GM12878 (cell line): ENCODE data around the gene ADGRG4. TPM values are rescaled to one million over a fixed set of nuclear protein-coding genes. Genes with fewer than 3 reads are reported as not detected.

Source experiments
- ATAC-seq: fragments of 200-7000 bp; cut with Tn5 transposase; 3 replicates; pipeline ENCODE4 v1.9.1; 2020; ENCODE audit warnings: mild to moderate bottlenecking, moderate library complexity
- BruUV-seq: library from RNA; stranded (reverse); fragments of 400-500 nt; replicated peaks from 2 replicates; lab custom pipeline; 2021; lab: Mats Ljungman, UMichigan
- CTCF ChIA-PET: fragments of 300-600 bp; sonication (Branson Sonifier 250); formaldehyde crosslinking; extraction: SDS; loops from one replicate; lab custom pipeline; 2021; ENCODE audit warnings: inconsistent platforms; lab: Yijun Ruan, JAX
- POLR2A ChIA-PET: fragments of 350-600 bp; formaldehyde crosslinking; extraction: SDS; loops from one replicate; lab custom pipeline; 2021; ENCODE audit warnings: inconsistent platforms; lab: Charles Lee
- RAD21 ChIA-PET: fragments of 300-600 bp; sonication (Branson Sonifier 250); formaldehyde crosslinking; loops from one replicate; lab custom pipeline; 2023; ENCODE audit warnings: antibody characterized with exemption; ENCODE audit not compliant: unreplicated experiment; lab: Charles Lee
- SMC1A ChIA-PET: fragments of 300-600 bp; sonication (Branson Sonifier 250); formaldehyde crosslinking; loops from one replicate; lab custom pipeline; 2023; ENCODE audit not compliant: unreplicated experiment, uncharacterized antibody; lab: Charles Lee
- DNase-seq: peaks from one replicate; pipeline ENCODE4 v3.0.0-alpha.2; 2011; ENCODE audit warnings: low read depth, low spot score
- FAIRE-seq: peaks from 3 replicates; lab custom pipeline; 2011; peaks lifted over from hg19 to GRCh38; lab: Jason Lieb, UNC
- H2AFZ ChIP-seq: 2 replicates; pipeline ENCODE4 v1.6.0; 2011; ENCODE audit warnings: low read depth, low read length, control low read depth; ENCODE audit not compliant: control insufficient read depth
- H3K27ac ChIP-seq: 2 replicates; pipeline ENCODE4 v1.5.1; 2011; ENCODE audit warnings: control low read depth; ENCODE audit not compliant: control insufficient read depth, insufficient read depth
- H3K27me3 ChIP-seq, 2 experiments: replicated peaks in 1 of 2; 2 replicates each; pipeline versions ENCODE4 v1.6.0 to v1.6.1; 2011; ENCODE audit warnings: low read length in 1 of 2; ENCODE audit not compliant: control insufficient read depth in 2 of 2, insufficient read depth in 2 of 2
- H3K36me3 ChIP-seq, 2 experiments: 2 replicates each; pipeline ENCODE4 v1.5.1; 2011; ENCODE audit warnings: low read length in 1 of 2; ENCODE audit not compliant: control insufficient read depth in 2 of 2, insufficient read depth in 2 of 2
- H3K4me1 ChIP-seq: 2 replicates; pipeline ENCODE4 v1.6.1; 2011; ENCODE audit warnings: mild to moderate bottlenecking, low read length, moderate library complexity, mixed read lengths; ENCODE audit not compliant: control insufficient read depth, insufficient read depth
- H3K4me2 ChIP-seq: 2 replicates; pipeline ENCODE4 v1.6.0; 2011; ENCODE audit warnings: control low read depth; ENCODE audit not compliant: control insufficient read depth, insufficient read depth
- H3K4me3 ChIP-seq: fragments of 200-600 bp; sonication (generic); 2 replicates; pipeline ENCODE4 v1.5.1; 2016
- H3K79me2 ChIP-seq: 2 replicates; pipeline ENCODE4 v1.6.0; 2011; ENCODE audit warnings: low read length; ENCODE audit not compliant: control insufficient read depth, insufficient read depth
- H3K9ac ChIP-seq: 2 replicates; pipeline ENCODE4 v1.8.0; 2011; ENCODE audit warnings: low read length, control low read depth, mixed read lengths; ENCODE audit not compliant: control insufficient read depth, insufficient read depth
- H3K9me3 ChIP-seq: replicated peaks from 3 replicates; pipeline ENCODE4 v1.5.1; 2011; ENCODE audit warnings: mild to moderate bottlenecking, low read length; ENCODE audit not compliant: control insufficient read depth, insufficient read depth
- H4K20me1 ChIP-seq: 2 replicates; pipeline ENCODE4 v1.6.0; 2011; ENCODE audit not compliant: control insufficient read depth, insufficient read depth
- CBFB ChIP-seq: IDR thresholded peaks from 2 replicates; pipeline ENCODE4 v1.6.1; 2016; ENCODE audit warnings: antibody characterized with exemption, low read depth
- CHD1 ChIP-seq: IDR thresholded peaks from 2 replicates; pipeline ENCODE4 v1.6.1; 2012; ENCODE audit warnings: low read depth, low read length, improper control_type of control experiment
- CREM ChIP-seq: IDR thresholded peaks from 2 replicates; pipeline ENCODE4 v1.6.1; 2014; ENCODE audit warnings: antibody characterized with exemption, low read depth
- E4F1 ChIP-seq: fragments of 450-650 bp; IDR thresholded peaks from 2 replicates; pipeline ENCODE4 v1.6.1; 2018; ENCODE audit warnings: borderline replicate concordance, mild to moderate bottlenecking; ENCODE audit not compliant: partially characterized antibody
- ETV6 ChIP-seq, 2 experiments: fragments of 450-650 bp in 1 of 2; IDR thresholded peaks in 1 of 2; conservative IDR thresholded peaks in 1 of 2; 2 replicates each; pipeline ENCODE4 v1.6.1; 2014; ENCODE audit warnings: antibody characterized with exemption in 1 of 2, borderline replicate concordance in 1 of 2, low read depth in 1 of 2, mild to moderate bottlenecking in 1 of 2, moderate library complexity in 1 of 2
- IKZF2 ChIP-seq, 2 experiments: fragments of 450-650 bp; IDR thresholded peaks; 2 replicates each; pipeline ENCODE4 v1.6.1; 2017; ENCODE audit warnings: mild to moderate bottlenecking in 2 of 2, moderate library complexity in 2 of 2
- MYB ChIP-seq: fragments of 150-350 bp; IDR thresholded peaks from 2 replicates; pipeline ENCODE4 v1.6.1; 2014; ENCODE audit warnings: mild to moderate bottlenecking, low read depth, low read length, borderline replicate concordance
- POLR2AphosphoS5 ChIP-seq: IDR thresholded peaks from 2 replicates; pipeline ENCODE4 v1.6.1; 2011; ENCODE audit warnings: mild to moderate bottlenecking, low read length, inconsistent platforms
- SMAD1 ChIP-seq: fragments of 450-650 bp; IDR thresholded peaks from 2 replicates; pipeline ENCODE4 v1.6.1; 2018; ENCODE audit warnings: mild to moderate bottlenecking, low read depth; ENCODE audit not compliant: partially characterized antibody
- SPI1 ChIP-seq: IDR thresholded peaks from 2 replicates; pipeline ENCODE4 v1.6.1; 2011; ENCODE audit warnings: low read depth, mild to moderate bottlenecking, low read length, moderate library complexity, borderline replicate concordance; ENCODE audit not compliant: insufficient read depth
- TCF12 ChIP-seq: IDR thresholded peaks from 2 replicates; pipeline ENCODE4 v1.6.1; 2011; ENCODE audit warnings: low read depth, mild to moderate bottlenecking, low read length
- USF2 ChIP-seq: IDR thresholded peaks from 2 replicates; pipeline ENCODE4 v1.6.1; 2011; ENCODE audit warnings: low read depth, low read length, improper control_type of control experiment, borderline replicate concordance
- YBX1 ChIP-seq: fragments of 450-650 bp; IDR thresholded peaks from 2 replicates; pipeline ENCODE4 v1.6.1; 2016; ENCODE audit warnings: antibody characterized with exemption
- WGBS: methylation state at CpG from one replicate; pipeline ENCODE4 v1.1.6; 2016; ENCODE audit warnings: low lambda C conversion rate; ENCODE audit not compliant: insufficient replicate concordance, insufficient coverage; ENCODE audit errors: missing lambda C conversion rate; 5-methylcytosine and 5-hydroxymethylcytosine counted together
- in situ Hi-C: fragments of 300-500 bp; cut with MboI; formaldehyde crosslinking; loops from 9 replicates; pipeline ENCODE4 v1.14.3; 2018; ENCODE audit warnings: mixed read lengths
- intact Hi-C: fragments of 100-400 bp; cut with micrococcal nuclease; formaldehyde crosslinking; loops from one replicate; pipeline ENCODE4 v1.14.2; 2022; ENCODE audit not compliant: unreplicated experiment
- polyA plus RNA-seq, 11 experiments: library from polyadenylated mRNA; depleted of rRNA in 4 of 11; unstranded in 6 of 11; stranded (reverse) in 5 of 11; fragments of >200 nt; fragmentation: Nextera tagmentation in 4 of 11; fragmentation: Illumina TruSeq in 1 of 11; extraction: Ambion mirVana in 4 of 11; extraction: Trizol in 1 of 11; gene quantifications; 1 replicate in 1 of 11; 2 replicates in 10 of 11; pipeline versions ENCODE4 v1.2.1 to v1.2.3, GENCODE V29; 2011 to 2016; ENCODE audit warnings: inconsistent platforms in 2 of 11, missing spikeins in 2 of 11, low read depth in 1 of 11
- total RNA-seq, 4 experiments: library from RNA; depleted of rRNA in 3 of 4; stranded (reverse); fragments of >200 nt in 3 of 4; fragmentation: Illumina TruSeq in 1 of 4; extraction: Trizol in 1 of 4; gene quantifications; 2 replicates each; pipeline versions ENCODE4 v1.2.1 to v1.2.3, GENCODE V29; 2013 to 2021

Gene ADGRG4
- total and polyA plus RNA-seq, 10 of the 15 experiments (the other 5 are each of a cell fraction or from before 2014, with no cell fraction given), result not detected

GRCh38 chrX:136387951-136388502 is 87.3 kb downstream of the ADGRG4 start:
- no peak for FAIRE-seq
- no peak for DNase-seq
- Histone ChIP-seq H3K36me3 (no peaks in the 10 kb centered on the region), H3K4me3 (no peak overlapping the region), H3K9ac (no peak overlapping the region), H3K79me2 (no peaks in the 10 kb centered on the region), H2AFZ (no peak overlapping the region), H3K27ac (no peak overlapping the region), H3K27me3 (no peaks in the 10 kb centered on the region), H3K9me3 (no peaks in the 10 kb centered on the region), H4K20me1 (no peaks in the 10 kb centered on the region), H3K4me2 (no peak overlapping the region), H3K4me1 (no peaks in the 10 kb centered on the region)
- no TSS peak for BruUV-seq
- WGBS, result 22% methylated on average over 3 of the region's 3 CpGs
- TF ChIP-seq MYB, result no peak
- no peak for TF ChIP-seq CBFB
- TF ChIP-seq POLR2AphosphoS5, result no peak
- TF ChIP-seq CHD1, result no peak
- TF ChIP-seq ETV6 (conservative IDR thresholded peaks at IDR 0.05 in 1 of 2, IDR thresholded peaks at IDR 0.05 in 1 of 2; ENCODE audit: borderline replicate concordance in 1 of 2, low read depth in 1 of 2), result no peak
- ChIA-PET RAD21 (no interaction called here), SMC1A (interaction anchor here (1.5 kb wide), 1 partner anchor 13 kb away, joined by 3 read pairs; no protein-coding TSS in a partner anchor), POLR2A (no interaction called here), CTCF (no interaction called here)
- intact Hi-C loops, result no loop called here
- ATAC-seq, result no peak
- in situ Hi-C loops, result no loop called here

DNA sequence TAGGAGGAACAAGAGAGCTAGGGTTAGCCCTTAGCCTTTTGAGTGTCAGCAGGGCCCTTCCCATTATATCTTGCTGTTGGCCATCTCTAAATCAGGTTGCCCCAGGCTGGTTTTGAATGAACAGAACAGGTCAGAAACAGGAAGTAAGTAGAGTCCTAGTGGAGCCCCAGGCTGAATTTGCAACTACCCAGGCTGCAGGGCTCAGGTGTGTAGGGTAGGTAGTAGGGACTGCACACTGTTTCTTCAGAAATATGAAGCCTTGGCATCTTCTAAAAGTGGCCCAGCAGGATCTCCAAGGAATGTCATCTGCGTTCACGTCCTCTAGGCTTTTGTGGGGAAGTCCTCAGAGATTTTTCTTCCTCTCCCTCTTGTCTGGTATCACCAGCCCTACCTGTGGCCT is 90.2 kb downstream of the ADGRG4 start:
- Histone ChIP-seq H4K20me1 (no peaks in the 10 kb centered on the region), H3K9me3 (no peaks in the 10 kb centered on the region), H3K4me1 (no peaks in the 10 kb centered on the region), H3K79me2 (no peaks in the 10 kb centered on the region), H3K27me3 (no peaks in the 10 kb centered on the region; a peak in 1 of 4 replicates), H3K4me3 (no peak overlapping the region), H3K27ac (no peak overlapping the region), H3K4me2 (no peak overlapping the region), H3K36me3 (no peaks in the 10 kb centered on the region), H2AFZ (no peak overlapping the region), H3K9ac (no peak overlapping the region)
- no peak for ATAC-seq
- ChIA-PET POLR2A (no interaction called here), RAD21 (no interaction called here), SMC1A (no interaction called here), CTCF (no interaction called here)
- no peak for DNase-seq
- 3% methylated on average over 2 of the region's 2 CpGs for WGBS
- intact Hi-C loops, result no loop called here
- BruUV-seq, result no TSS peak
- in situ Hi-C loops, result no loop called here
- no peak for FAIRE-seq
- TF ChIP-seq SMAD1, result no peak
- TF ChIP-seq E4F1, result no peak
- no peak for TF ChIP-seq SPI1
- TF ChIP-seq IKZF2 (IDR thresholded peaks at IDR 0.05), result no peak
- no peak for TF ChIP-seq TCF12
- TF ChIP-seq YBX1, result no peak
- no peak for TF ChIP-seq USF2
- TF ChIP-seq CREM, result no peak
- TF ChIP-seq CHD1, result no peak
